SK-N-SH (cell line): ENCODE data around the gene CMTM8. TPM values are rescaled to one million over a fixed set of nuclear protein-coding genes. Genes with fewer than 3 reads are reported as not detected.

ENCODE experiments used
- CTCF ChIA-PET: fragments of 300-600, 350-600 bp; formaldehyde crosslinking; extraction: SDS; loops from one replicate; lab custom pipeline; 2021; lab: Yijun Ruan, JAX
- POLR2A ChIA-PET: fragments of 350-600 bp; sonication (Branson Sonifier 250); formaldehyde crosslinking; extraction: SDS; loops from one replicate; lab custom pipeline; 2020; ENCODE audit warnings: antibody characterized with exemption, inconsistent platforms; lab: Yijun Ruan, JAX
- DNase-seq: peaks from one replicate; pipeline ENCODE4 v3.0.0; 2012
- H2AFZ ChIP-seq: fragments of 200-600 bp; sonication (generic); 2 replicates; pipeline ENCODE4 v1.8.1; 2016; ENCODE audit warnings: antibody characterized with exemption, mild to moderate bottlenecking, low read depth
- H3F3A ChIP-seq: fragments of 200-600 bp; sonication (generic); replicated peaks from 2 replicates; pipeline ENCODE3; 2016; ENCODE audit warnings: antibody characterized with exemption, mild to moderate bottlenecking; ENCODE audit not compliant: insufficient read depth
- H3K27ac ChIP-seq, 2 experiments: fragments of 200-500 bp in 1 of 2; fragments of 200-600 bp in 1 of 2; sonication (Bioruptor generic) in 1 of 2; sonication (generic), shearing (Covaris generic) in 1 of 2; 2 replicates each; pipeline versions ENCODE4 v1.5.1 to v1.6.1; 2014 to 2016; ENCODE audit warnings: low read depth in 2 of 2, inconsistent platforms in 1 of 2, low read length in 1 of 2, mild to moderate bottlenecking in 1 of 2, mixed read lengths in 1 of 2
- H3K27me3 ChIP-seq: fragments of 200-600 bp; sonication (generic), shearing (Covaris generic); 2 replicates; pipeline ENCODE4 v1.6.1; 2016; ENCODE audit warnings: mixed run types; ENCODE audit not compliant: insufficient read depth
- H3K36me3 ChIP-seq, 2 experiments: fragments of 200-500 bp in 1 of 2; fragments of 200-600 bp in 1 of 2; sonication (Bioruptor generic) in 1 of 2; sonication (generic) in 1 of 2; replicated peaks in 1 of 2; 2 replicates each; pipeline versions ENCODE3 to v1.5.1; 2014 to 2016; ENCODE audit warnings: low read length in 1 of 2, mild to moderate bottlenecking in 1 of 2; ENCODE audit not compliant: insufficient read depth in 2 of 2, control insufficient read depth in 1 of 2
- H3K4me1 ChIP-seq, 2 experiments: fragments of 200-500 bp in 1 of 2; fragments of 200-600 bp in 1 of 2; sonication (Bioruptor generic) in 1 of 2; sonication (generic), shearing (Covaris generic) in 1 of 2; 2 replicates each; pipeline versions ENCODE4 v1.5.1 to v1.6.1; 2014 to 2016; ENCODE audit warnings: low read depth in 1 of 2, low read length in 1 of 2, mixed run types in 1 of 2; ENCODE audit not compliant: insufficient read depth in 2 of 2, control insufficient read depth in 1 of 2
- H3K4me2 ChIP-seq: fragments of 200-600 bp; sonication (generic), shearing (Covaris generic); 2 replicates; pipeline ENCODE4 v1.6.1; 2017; ENCODE audit warnings: mixed run types
- H3K4me3 ChIP-seq, 2 experiments: fragments of 200-500 bp in 1 of 2; fragments of 200-600 bp in 1 of 2; sonication (Bioruptor generic) in 1 of 2; sonication (generic), shearing (Covaris generic) in 1 of 2; 2 replicates each; pipeline versions ENCODE4 v1.5.1 to v1.8.1; 2014 to 2016; ENCODE audit warnings: low read depth in 2 of 2, inconsistent platforms in 1 of 2, low read length in 1 of 2, mild to moderate bottlenecking in 1 of 2, mixed read lengths in 1 of 2, moderate library complexity in 1 of 2
- H3K79me2 ChIP-seq: fragments of 200-600 bp; sonication (generic); 2 replicates; pipeline ENCODE4 v1.8.1; 2017; ENCODE audit warnings: mild to moderate bottlenecking; ENCODE audit not compliant: insufficient read depth
- H3K9ac ChIP-seq: fragments of 200-600 bp; sonication (generic); 2 replicates; pipeline ENCODE4 v1.6.1; 2017; ENCODE audit warnings: mixed run types
- H3K9me2 ChIP-seq: fragments of 200-600 bp; sonication (generic); 2 replicates; pipeline ENCODE4 v1.6.1; 2017; ENCODE audit warnings: mixed run types
- H3K9me3 ChIP-seq: fragments of 200-600 bp; sonication (generic); 2 replicates; pipeline ENCODE4 v1.6.1; 2017; ENCODE audit warnings: mixed run types, mild to moderate bottlenecking, moderate library complexity
- H4K20me1 ChIP-seq: fragments of 200-600 bp; sonication (generic); 2 replicates; pipeline ENCODE4 v1.6.1; 2017; ENCODE audit warnings: mild to moderate bottlenecking, mixed run types; ENCODE audit not compliant: insufficient read depth
- CTCF ChIP-seq: fragments of 200-600 bp; sonication (generic); IDR thresholded peaks from 2 replicates; pipeline ENCODE4 v1.6.1; 2017; ENCODE audit warnings: antibody characterized with exemption, mild to moderate bottlenecking, moderate library complexity
- FOSL2 ChIP-seq: IDR thresholded peaks from 2 replicates; pipeline ENCODE4 v1.4.0; 2012; ENCODE audit warnings: low read depth, mild to moderate bottlenecking, moderate library complexity, borderline replicate concordance
- FOXM1 ChIP-seq: IDR thresholded peaks from 2 replicates; pipeline ENCODE4 v1.4.0; 2012; ENCODE audit warnings: low read depth, mild to moderate bottlenecking
- GATA2 ChIP-seq: sonication (generic); formaldehyde crosslinking; IDR thresholded peaks from 2 replicates; pipeline ENCODE4 v1.5.0; 2020; ENCODE audit warnings: mild to moderate bottlenecking, missing genetic modification reagents
- MAX ChIP-seq: IDR thresholded peaks from 2 replicates; pipeline ENCODE4 v1.4.0; 2012; ENCODE audit warnings: low read depth
- POLR2AphosphoS5 ChIP-seq: IDR thresholded peaks from 2 replicates; pipeline ENCODE4 v1.6.1; 2012; ENCODE audit warnings: low read depth, low read length
- RAD21 ChIP-seq: IDR thresholded peaks from 2 replicates; pipeline ENCODE4 v1.6.1; 2012; ENCODE audit warnings: mild to moderate bottlenecking, low read length
- RCOR1 ChIP-seq: fragments of 150-350 bp; IDR thresholded peaks from 2 replicates; pipeline ENCODE4 v1.6.1; 2017; ENCODE audit warnings: antibody characterized with exemption, low read length
- RXRA ChIP-seq: IDR thresholded peaks from 2 replicates; pipeline ENCODE4 v1.4.0; 2012; ENCODE audit warnings: low read depth, mild to moderate bottlenecking, borderline replicate concordance
- SIN3A ChIP-seq: IDR thresholded peaks from 2 replicates; pipeline ENCODE4 v1.6.1; 2012; ENCODE audit warnings: low read depth, mild to moderate bottlenecking, low read length, moderate library complexity, borderline replicate concordance
- SMC3 ChIP-seq: IDR thresholded peaks from 2 replicates; pipeline ENCODE4 v1.6.1; 2012; ENCODE audit warnings: low read depth, low read length, improper control_type of control experiment
- USF1 ChIP-seq: IDR thresholded peaks from 2 replicates; pipeline ENCODE4 v1.4.0; 2012; ENCODE audit warnings: low read depth, borderline replicate concordance
- YY1 ChIP-seq: IDR thresholded peaks from 2 replicates; pipeline ENCODE4 v1.4.0; 2012; ENCODE audit warnings: low read depth, mild to moderate bottlenecking
- WGBS: methylation state at CpG from one replicate; pipeline ENCODE4 v1.1.6; 2017; ENCODE audit warnings: low lambda C conversion rate; 5-methylcytosine and 5-hydroxymethylcytosine counted together
- polyA plus RNA-seq, 3 experiments: library from polyadenylated mRNA; depleted of rRNA; stranded (reverse); fragments of >200 nt; gene quantifications; 2 replicates each; pipeline ENCODE4 v1.2.3, GENCODE V29; 2012

CMTM8 gene
- polyA plus RNA-seq, 1 of the 3 experiments (the other 2 are of a cell fraction) = 9.7 TPM

GRCh38 chr3:32305361-32305876, 66.9 kb downstream of the CMTM8 start:
- ChIA-PET CTCF (interaction anchor here (2.1 kb wide), 1 partner anchor 10 kb away, joined by 12 read pairs; no protein-coding TSS in a partner anchor), POLR2A (no interaction called here)
- H3K4me1 ChIP-seq = no peaks in the 10 kb centered on the region
- no peaks in the 10 kb centered on the region for H3F3A ChIP-seq
- no peaks in the 10 kb centered on the region for H3K79me2 ChIP-seq
- no peaks in the 10 kb centered on the region for H3K9me2 ChIP-seq
- no peaks in the 10 kb centered on the region for H3K9me3 ChIP-seq
- WGBS = 66% methylated on average over 2 of the region's 2 CpGs
- no peak overlapping the region for H3K9ac ChIP-seq
- no peak overlapping the region for H2AFZ ChIP-seq
- no peak for TF ChIP-seq POLR2AphosphoS5
- TF ChIP-seq, all 33 proteins: peak for 0
- Histone ChIP-seq H3K27me3 (no peaks in the 10 kb centered on the region), H3K36me3 (no peaks in the 10 kb centered on the region), H3K27ac (no peak overlapping the region), H4K20me1 (no peaks in the 10 kb centered on the region), H3K4me3 (no peak overlapping the region), H3K4me2 (no peak overlapping the region)
- no peak for DNase-seq

GRCh38 chr3:32306072-32306471, 67.6 kb downstream of the CMTM8 start:
- Histone ChIP-seq H3K27ac (no peak overlapping the region), H3K9me3 (no peaks in the 10 kb centered on the region), H3K79me2 (no peaks in the 10 kb centered on the region), H3K4me1 (no peaks in the 10 kb centered on the region), H3K4me3 (no peak overlapping the region), H2AFZ (no peak overlapping the region), H3K27me3 (no peaks in the 10 kb centered on the region), H3K4me2 (no peak overlapping the region), H3K36me3 (no peaks in the 10 kb centered on the region), H3K9ac (no peak overlapping the region), H3K9me2 (no peaks in the 10 kb centered on the region), H4K20me1 (no peaks in the 10 kb centered on the region), H3F3A (no peaks in the 10 kb centered on the region)
- WGBS = 77% methylated on average over 3 of the region's 3 CpGs
- TF ChIP-seq RCOR1 (no peak), SIN3A (no peak), MAX (no peak), POLR2AphosphoS5 (no peak), YY1 (no peak), RAD21 (no peak), CTCF (no peak), FOSL2 (no peak), RXRA (no peak), SMC3 (no peak), USF1 (no peak), GATA2 (no peak), FOXM1 (no peak)
- POLR2A ChIA-PET = no interaction called here
- CTCF ChIA-PET = no interaction called here
- DNase-seq = no peak
